K562 (cell line): ENCODE results near the gene RAB31. TPM values are rescaled to one million over a fixed set of nuclear protein-coding genes. Genes with fewer than 3 reads are reported as not detected.

Experiments used
- ARID2 ChIP-seq: fragments of 450-650 bp; IDR thresholded peaks from 2 replicates; pipeline ENCODE4 v1.6.1; 2017; ENCODE audit warnings: antibody characterized with exemption, mild to moderate bottlenecking
- CBFA2T2 ChIP-seq: fragments of 450-650 bp; conservative IDR thresholded peaks from 2 replicates; pipeline ENCODE4 v1.6.1; 2017; ENCODE audit warnings: mild to moderate bottlenecking
- CBX8 ChIP-seq: fragments of 200-600 bp; sonication (generic); IDR thresholded peaks from 2 replicates; pipeline ENCODE4 v1.6.1; 2012; ENCODE audit warnings: borderline replicate concordance, mixed run types, low read depth, mild to moderate bottlenecking, moderate library complexity, mixed read lengths, low read length, control low read depth, inconsistent platforms; ENCODE audit not compliant: poor library complexity, severe bottlenecking; ENCODE audit errors: extremely low read depth
- CREB3L1 ChIP-seq: fragments of 450-650 bp; IDR thresholded peaks from 2 replicates; pipeline ENCODE4 v1.6.1; 2014; ENCODE audit warnings: low read depth, mild to moderate bottlenecking, moderate library complexity, borderline replicate concordance
- ELF4 ChIP-seq: fragments of 450-650 bp; formaldehyde crosslinking; IDR thresholded peaks from 2 replicates; pipeline ENCODE4 v1.4.0; 2022; ENCODE audit warnings: missing genetic modification characterization
- FOXA1 ChIP-seq: fragments of 450-650 bp; IDR thresholded peaks from 2 replicates; pipeline ENCODE4 v1.6.1; 2016; ENCODE audit warnings: mild to moderate bottlenecking, borderline replicate concordance
- FOXO4 ChIP-seq: fragments of 450-650 bp; formaldehyde crosslinking; IDR thresholded peaks from 2 replicates; pipeline ENCODE4 v1.4.0; 2020; ENCODE audit warnings: mild to moderate bottlenecking, moderate library complexity
- HOMEZ ChIP-seq: fragments of 250-450 bp; sonication (Bioruptor Pico); IDR thresholded peaks from 2 replicates; pipeline ENCODE4 v1.4.0; 2020; ENCODE audit warnings: mild to moderate bottlenecking, moderate library complexity
- KDM1A ChIP-seq, 2 experiments: fragments of 450-650 bp; IDR thresholded peaks; 2 replicates each; pipeline ENCODE4 v1.6.1; 2016; ENCODE audit warnings: mild to moderate bottlenecking in 2 of 2
- NR4A1 ChIP-seq, 2 experiments: fragments of 250-450 bp in 1 of 2; fragments of 450-650 bp in 1 of 2; sonication (Bioruptor Pico) in 1 of 2; IDR thresholded peaks; 2 replicates each; pipeline versions ENCODE4 v1.4.0 to v1.6.1; 2016 to 2020; ENCODE audit warnings: mild to moderate bottlenecking in 2 of 2, missing compliant biosample characterization in 1 of 2, missing genetic modification characterization in 1 of 2, moderate library complexity in 1 of 2
- PHB ChIP-seq: fragments of 250-450 bp; sonication (Bioruptor Pico); IDR thresholded peaks from 2 replicates; pipeline ENCODE4 v1.5.0; 2021
- PHF8 ChIP-seq: fragments of 200-600 bp; sonication (generic); IDR thresholded peaks from 2 replicates; pipeline ENCODE4 v1.6.1; 2012; ENCODE audit warnings: mixed run types, mild to moderate bottlenecking, inconsistent platforms, low read length, moderate library complexity, borderline replicate concordance
- POLR2G ChIP-seq: fragments of 200-400 bp; formaldehyde crosslinking; IDR thresholded peaks from 2 replicates; pipeline ENCODE4 v1.6.1; 2017; ENCODE audit warnings: low read depth, mild to moderate bottlenecking, antibody characterized with exemption, low read length, moderate library complexity
- RHOXF2B ChIP-seq: fragments of 250-450 bp; sonication (Bioruptor Pico); conservative IDR thresholded peaks from 2 replicates; pipeline ENCODE4 v1.5.1; 2021
- ZNF174 ChIP-seq: fragments of 250-450 bp; sonication (Bioruptor Pico); IDR thresholded peaks from 2 replicates; pipeline ENCODE4 v1.4.0; 2020; ENCODE audit warnings: mild to moderate bottlenecking
- ZNF740 ChIP-seq, 3 experiments: fragments of 200-800 bp in 1 of 3; sonication (Bioruptor generic) in 1 of 3; sonication (generic) in 1 of 3; formaldehyde crosslinking in 1 of 3; IDR thresholded peaks; 2 replicates each; pipeline versions ENCODE4 v1.6.1 to v1.8.0; 2016 to 2022; ENCODE audit warnings: mild to moderate bottlenecking in 2 of 3, missing compliant biosample characterization in 2 of 3, missing genetic modification characterization in 2 of 3, missing genetic modification reagents in 1 of 3
- ZNF764 ChIP-seq: fragments of 250-450 bp; sonication (Bioruptor Pico); IDR thresholded peaks from 2 replicates; pipeline ENCODE4 v1.4.0; 2020; ENCODE audit warnings: low read depth, mild to moderate bottlenecking, moderate library complexity
- ZSCAN32 ChIP-seq: fragments of 450-650 bp; formaldehyde crosslinking; IDR thresholded peaks from 2 replicates; pipeline ENCODE4 v1.4.0; 2020; ENCODE audit warnings: mild to moderate bottlenecking, moderate library complexity
- polyA plus RNA-seq, 8 experiments: library from polyadenylated mRNA; depleted of rRNA in 4 of 8; stranded (reverse) in 5 of 8; unstranded in 3 of 8; fragments of >200 nt; fragmentation: Nextera tagmentation in 2 of 8; fragmentation: Illumina TruSeq in 1 of 8; extraction: Ambion mirVana in 2 of 8; extraction: Trizol in 1 of 8; gene quantifications; 2 replicates each; pipeline versions ENCODE4 v1.2.1 to v1.2.3, GENCODE V29; 2011 to 2014; ENCODE audit warnings: inconsistent platforms in 1 of 8, missing spikeins in 1 of 8
- total RNA-seq, 7 experiments: library from RNA; depleted of rRNA in 6 of 7; stranded (reverse); fragments of >200 nt in 6 of 7; fragmentation: Illumina TruSeq in 2 of 7; extraction: Trizol in 2 of 7; gene quantifications; 2 replicates each; pipeline versions ENCODE4 v1.2.1 to v1.2.3, GENCODE V29; 2011 to 2021; ENCODE audit warnings: low replicate concordance in 1 of 7
- TF ChIP-seq, protein P1 (sequence below): sonication (generic); formaldehyde crosslinking; IDR thresholded peaks from 2 replicates; pipeline ENCODE4 v1.8.0; 2022; ENCODE audit warnings: mild to moderate bottlenecking, low read depth, missing genetic modification reagents

RAB31 gene
- total and polyA plus RNA-seq, 9 of the 15 experiments (the other 6 are each of a cell fraction or from before 2014, with no cell fraction given) = 20.7 to 70.4 (median 41.3) TPM

DNA sequence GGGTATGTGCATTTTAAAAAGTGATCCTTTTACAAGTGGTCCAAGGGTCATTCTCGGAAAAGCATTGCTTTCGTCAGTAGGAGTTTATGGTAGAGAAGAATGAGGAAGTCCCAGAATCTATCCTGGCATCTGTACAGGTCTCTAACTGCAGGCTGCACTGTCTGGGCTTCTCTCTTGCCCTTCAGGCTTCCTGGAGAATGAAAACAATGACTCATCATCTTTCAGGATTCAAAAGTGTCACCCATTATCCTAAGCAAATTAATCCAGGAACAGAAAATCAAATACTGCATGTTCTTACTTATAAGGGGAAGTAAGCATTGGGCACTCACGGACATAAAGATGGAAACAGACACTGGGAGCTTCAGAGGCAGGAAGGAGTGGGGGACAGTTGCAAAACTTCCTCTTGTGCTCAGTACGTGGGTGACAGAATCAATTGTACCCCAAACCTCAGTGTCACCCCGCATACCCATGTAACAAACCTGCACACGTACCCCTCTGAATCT is 117.5 kb downstream of the RAB31 start (continued):
- no peak for TF ChIP-seq ZNF740 (CRISPR knock-in tag; IDR thresholded peaks at IDR 0.05)
- TF ChIP-seq ZNF740 (tag; IDR thresholded peaks at IDR 0.05) = no peak
- no peak for TF ChIP-seq ARID2
- TF ChIP-seq ZNF174 (CRISPR knock-in tag) = no peak
- TF ChIP-seq POLR2G = no peak
- TF ChIP-seq FOXA1 = no peak
- TF ChIP-seq ZNF764 (CRISPR knock-in tag) = no peak
- TF ChIP-seq, protein P1, sequence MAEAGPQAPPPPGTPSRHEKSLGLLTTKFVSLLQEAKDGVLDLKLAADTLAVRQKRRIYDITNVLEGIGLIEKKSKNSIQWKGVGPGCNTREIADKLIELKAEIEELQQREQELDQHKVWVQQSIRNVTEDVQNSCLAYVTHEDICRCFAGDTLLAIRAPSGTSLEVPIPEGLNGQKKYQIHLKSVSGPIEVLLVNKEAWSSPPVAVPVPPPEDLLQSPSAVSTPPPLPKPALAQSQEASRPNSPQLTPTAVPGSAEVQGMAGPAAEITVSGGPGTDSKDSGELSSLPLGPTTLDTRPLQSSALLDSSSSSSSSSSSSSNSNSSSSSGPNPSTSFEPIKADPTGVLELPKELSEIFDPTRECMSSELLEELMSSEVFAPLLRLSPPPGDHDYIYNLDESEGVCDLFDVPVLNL = no peak
- no peak for TF ChIP-seq ZSCAN32 (CRISPR knock-in tag)
- no peak for TF ChIP-seq FOXO4 (CRISPR knock-in tag)
- TF ChIP-seq PHF8 = no peak
- no peak for TF ChIP-seq CBX8
- TF ChIP-seq KDM1A (IDR thresholded peaks at IDR 0.05) = no peak
- TF ChIP-seq NR4A1 (CRISPR knock-in tag; IDR thresholded peaks at IDR 0.05) = no peak
- TF ChIP-seq NR4A1 (tag; IDR thresholded peaks at IDR 0.05) = peak; percentile 57; the same call in 1 of the 2 replicates
- peak; percentile 20; the same call in 1 of the 2 replicates for TF ChIP-seq CREB3L1
- TF ChIP-seq ELF4 = 0 out of 2 replicates have a peak, but pooled peaks have one; percentile 49
- 0 out of 2 replicates have a peak, but pooled peaks have one; percentile 27 for TF ChIP-seq RHOXF2B (CRISPR knock-in tag)
- no peak for TF ChIP-seq PHB (CRISPR knock-in tag)
- TF ChIP-seq HOMEZ = no peak
- TF ChIP-seq CBFA2T2 = no peak
